HG03354 (cell line): ENCODE results near the gene COMT.

Experiments
- ATAC-seq: cut with Tn5 transposase; IDR thresholded peaks from one replicate; pipeline ENCODE4 v1.9.1; 2021; ENCODE audit warnings: mild to moderate bottlenecking; ENCODE audit not compliant: unreplicated experiment, poor library complexity, severe bottlenecking

The COMT gene

DNA sequence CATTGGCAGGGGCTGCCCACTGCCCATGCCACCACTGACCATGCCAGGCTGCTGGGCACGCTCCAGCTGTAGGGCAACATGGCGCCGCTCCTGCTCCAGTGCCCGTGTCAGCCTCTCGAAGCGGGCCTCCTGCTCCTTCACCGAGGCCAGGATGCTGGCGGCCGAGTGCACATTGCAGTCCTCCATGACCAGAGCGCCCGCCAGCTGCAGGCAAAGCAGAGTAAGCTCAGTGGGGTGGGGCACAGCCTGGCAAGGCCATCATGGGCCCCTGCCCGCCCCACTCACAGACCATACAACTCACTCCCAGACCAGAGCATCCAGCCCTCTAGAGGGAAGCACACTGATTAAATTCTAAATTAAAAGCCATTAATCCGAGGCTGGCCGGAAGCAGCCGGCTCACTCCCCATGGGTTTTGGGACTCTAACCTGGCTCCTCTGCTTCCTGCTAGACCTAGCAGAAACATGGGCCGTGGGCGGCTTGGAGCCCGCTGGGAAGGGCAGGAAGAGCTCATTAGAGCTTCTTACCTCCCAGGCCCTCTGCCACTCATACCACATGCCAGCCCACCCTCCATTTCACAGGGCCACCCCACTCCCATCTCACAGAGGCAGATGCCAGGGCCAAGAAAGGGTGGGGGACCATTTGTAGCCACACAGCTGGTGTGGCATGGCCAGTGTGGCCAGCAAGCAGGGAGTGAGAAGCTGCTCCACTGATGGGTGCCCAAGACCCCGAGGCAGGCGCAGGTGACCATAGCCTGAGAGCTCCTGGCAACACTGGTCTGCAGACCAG lies 49.2 kb downstream of the COMT start:
- no peak for ATAC-seq

DNA sequence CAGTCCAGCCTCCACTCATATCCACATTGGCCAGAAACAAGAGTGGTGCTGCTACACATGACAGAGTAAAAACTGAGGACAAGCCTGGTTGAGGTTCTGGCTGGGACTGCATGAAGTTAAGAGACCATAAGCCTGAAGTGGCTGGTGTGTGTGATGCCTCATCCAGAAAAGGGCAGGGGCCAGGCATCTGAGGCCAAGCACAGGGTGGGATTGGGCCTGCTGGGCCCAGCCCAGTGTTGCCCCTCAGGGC lies 49.7 kb downstream of the COMT start:
- no peak for ATAC-seq

DNA sequence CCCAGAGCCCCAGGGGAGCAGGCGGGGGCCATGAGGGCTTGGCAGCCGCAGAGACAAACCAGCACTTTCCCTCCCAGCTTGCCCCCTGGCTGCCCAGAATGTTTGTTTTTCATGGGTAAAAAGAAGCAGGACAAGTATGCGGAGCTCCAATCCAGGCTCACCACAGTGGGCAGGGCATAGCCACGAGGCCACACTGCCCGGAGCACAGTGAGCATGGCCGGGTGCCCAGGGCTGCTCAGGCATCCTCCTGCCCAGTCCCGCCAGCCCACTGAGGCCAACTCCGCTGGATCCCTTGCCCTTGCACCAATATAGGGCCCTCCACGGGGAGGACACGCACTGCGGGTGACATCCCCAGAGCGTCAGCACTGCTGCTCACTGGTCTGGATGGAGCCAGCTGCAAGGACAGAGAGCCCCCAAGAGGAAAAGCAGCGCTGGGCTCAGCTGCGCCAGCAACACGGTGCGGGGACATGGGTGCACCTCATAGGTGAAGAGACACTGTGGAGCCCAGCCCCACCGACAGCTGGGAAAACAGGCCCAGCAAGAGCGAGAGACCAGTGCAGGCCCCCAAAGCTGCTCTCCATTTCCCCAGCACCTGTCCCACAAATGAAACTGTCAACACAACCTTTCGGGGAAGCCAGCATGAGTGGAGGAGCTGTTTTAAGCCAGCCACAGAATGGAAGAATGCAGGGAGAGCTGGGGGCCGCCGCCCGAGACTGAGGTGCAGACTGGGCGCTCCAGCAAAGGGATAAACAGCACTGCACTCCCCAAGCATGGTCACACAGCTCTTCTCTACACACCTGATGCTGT lies 50.3 kb downstream of the COMT start:
- ATAC-seq = no peak

DNA sequence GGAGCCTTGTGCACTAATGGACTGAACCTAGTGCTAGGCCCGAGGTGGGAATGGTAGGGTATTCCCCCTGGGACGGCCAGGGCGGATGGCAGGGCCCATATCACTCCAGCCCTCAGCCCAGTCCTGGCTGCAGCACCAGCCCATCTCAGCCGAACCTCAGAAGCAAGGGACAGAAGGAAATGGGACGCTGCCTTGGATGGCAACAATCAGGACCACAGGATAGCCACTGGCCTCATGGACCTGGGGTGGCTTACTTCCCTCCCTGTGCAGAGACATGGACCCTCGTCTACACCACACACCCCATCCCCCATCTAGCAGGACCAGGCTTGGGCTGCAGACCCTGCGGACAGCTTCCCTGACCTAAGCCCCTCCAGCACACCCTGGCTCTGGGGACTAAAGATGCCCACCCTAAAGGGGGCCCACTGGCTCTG lies 50.9 kb downstream of the COMT start:
- no peak for ATAC-seq

DNA sequence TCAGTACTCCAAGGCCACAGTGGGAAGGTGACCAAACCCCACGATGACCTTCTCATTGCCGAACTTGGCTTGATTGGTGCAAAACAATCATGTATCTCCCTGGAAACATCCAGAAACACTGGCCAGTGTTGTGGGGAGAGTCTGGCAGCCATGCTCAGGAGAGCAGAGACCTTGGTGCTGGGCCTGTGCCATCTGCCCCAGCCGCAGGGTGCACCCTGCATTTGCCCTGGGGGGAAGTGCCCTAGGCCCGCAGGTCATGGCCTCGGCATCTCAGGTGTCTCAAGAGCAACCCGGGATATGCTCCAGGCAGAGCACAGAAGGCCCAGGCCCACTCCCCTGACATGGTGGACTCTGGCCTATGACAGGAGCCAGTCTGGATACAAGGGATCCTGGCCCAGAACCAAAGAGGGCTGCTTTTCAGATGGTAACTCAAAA lies 51.4 kb downstream of the COMT start:
- no peak for ATAC-seq

DNA sequence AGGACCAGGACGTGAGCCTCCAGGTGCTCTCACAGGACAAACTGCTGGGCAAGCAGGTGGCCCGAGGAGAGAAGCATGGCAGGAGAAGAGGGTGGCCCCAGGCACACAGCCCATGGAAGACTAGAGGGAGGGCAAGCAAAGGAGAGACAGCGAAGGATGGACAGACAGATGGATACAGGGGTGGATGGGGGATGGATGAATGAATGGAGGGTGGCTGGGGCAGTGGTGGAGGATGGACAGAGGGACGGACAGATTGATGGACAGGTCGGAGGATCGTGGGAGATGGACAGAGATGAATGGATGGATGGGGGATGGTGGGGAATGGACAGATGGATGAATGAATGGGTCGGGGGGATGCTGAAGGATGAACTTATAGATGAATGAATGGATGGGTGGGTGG lies 52.4 kb downstream of the COMT start:
- ATAC-seq = no peak

DNA sequence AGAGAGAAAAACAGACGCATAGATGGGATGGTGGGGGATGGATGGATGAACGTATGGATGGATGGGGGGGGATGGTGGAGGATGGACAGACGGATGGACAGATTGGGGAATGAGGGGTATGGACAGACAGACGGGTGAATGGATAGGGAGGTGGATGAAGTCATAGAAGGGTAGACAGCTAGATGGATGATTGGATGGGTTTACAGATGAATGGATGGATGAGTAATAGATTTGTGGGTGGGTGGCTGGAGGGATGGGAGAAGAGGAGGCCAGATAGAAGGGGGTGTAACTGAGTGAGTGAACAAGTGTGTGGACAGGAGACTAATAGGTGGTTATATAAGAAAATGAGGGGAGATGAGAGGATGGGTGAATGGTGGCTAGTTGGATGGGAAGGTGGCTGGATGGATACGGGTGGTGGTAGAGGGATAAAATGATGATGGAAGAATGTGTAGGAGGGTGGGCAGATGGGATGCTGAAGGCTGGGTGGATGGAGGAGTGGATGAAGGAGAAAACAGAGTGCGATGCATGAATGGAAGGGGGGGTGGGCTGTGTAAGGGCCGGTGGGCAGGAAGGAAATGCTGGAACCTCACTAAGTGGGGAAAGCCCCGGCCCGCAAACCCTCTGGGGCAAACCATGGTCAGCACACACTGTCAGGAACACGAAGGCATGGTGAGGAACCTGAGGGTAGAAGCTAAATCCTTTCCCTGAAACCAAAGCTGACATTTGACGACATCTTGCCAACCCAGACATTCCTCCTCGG lies 53.5 kb downstream of the COMT start:
- ATAC-seq = no peak

DNA sequence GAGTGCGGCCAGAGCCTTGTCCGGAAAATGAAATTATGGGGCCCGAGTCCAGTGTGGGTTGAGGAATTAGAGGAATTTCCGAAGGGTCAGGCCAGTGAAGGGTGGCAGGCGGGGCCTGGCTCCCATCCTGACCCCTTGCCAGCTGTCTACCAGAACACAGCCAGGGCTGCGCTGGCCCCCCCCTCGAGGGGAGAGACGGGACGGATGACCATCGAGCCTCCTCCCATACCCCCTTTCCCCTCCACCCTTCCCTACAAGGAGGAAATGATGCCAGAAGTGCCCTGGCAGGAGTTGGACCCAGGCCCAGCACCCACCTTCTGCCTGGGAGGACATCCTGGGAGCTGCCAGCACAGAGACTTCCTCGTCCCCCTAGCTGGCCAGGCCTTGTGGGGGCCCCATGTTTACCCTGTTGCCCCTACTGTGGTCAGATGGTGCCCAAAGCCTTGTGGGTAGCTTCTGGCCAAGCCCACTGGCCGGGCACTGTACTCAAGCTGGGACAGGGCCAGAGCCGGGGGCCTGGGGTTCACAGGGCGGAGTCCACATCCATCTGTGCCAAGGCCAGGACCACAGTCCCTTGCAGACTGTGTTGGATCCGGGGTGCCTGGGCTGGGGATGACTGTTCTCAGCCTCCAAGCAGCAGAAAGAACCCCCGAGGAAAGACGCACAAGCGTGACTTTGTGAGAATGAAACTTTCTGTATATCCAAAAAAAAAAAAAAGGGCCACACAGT lies 54.2 kb downstream of the COMT start:
- ATAC-seq = no peak

DNA sequence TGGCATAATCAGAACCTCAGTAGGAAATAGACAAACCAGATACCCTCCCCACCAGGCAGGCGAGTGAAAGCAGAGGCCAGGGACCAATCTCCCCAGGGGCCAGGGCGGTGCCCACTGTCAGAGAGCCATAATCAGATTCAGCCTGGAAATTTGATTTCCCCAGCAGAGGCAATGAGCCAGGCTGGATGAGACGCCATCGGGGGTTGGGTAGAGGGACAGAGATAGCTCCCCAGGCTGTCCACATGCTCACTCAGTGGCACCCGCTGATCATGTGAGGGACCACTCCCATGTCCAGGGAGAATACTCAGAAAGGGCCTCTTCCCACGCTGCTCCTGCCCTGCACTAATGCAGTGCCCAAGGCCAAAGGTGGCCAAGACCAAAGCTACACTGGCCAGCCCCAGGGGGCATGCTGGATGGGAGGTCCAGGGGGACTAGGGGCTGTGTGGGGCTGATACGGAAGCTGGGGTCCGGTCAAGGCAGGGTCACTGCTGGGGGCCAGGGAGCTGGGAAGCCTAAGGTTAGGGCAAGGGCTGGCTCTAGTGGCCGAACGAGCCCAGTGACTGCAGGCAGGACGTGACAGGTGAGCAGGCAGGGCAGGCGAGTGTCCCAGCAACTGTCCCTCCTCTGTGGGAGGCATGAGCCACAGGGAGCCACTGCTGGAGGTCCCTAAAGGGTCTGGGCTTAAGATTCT lies 55.3 kb downstream of the COMT start:
- no peak for ATAC-seq

DNA sequence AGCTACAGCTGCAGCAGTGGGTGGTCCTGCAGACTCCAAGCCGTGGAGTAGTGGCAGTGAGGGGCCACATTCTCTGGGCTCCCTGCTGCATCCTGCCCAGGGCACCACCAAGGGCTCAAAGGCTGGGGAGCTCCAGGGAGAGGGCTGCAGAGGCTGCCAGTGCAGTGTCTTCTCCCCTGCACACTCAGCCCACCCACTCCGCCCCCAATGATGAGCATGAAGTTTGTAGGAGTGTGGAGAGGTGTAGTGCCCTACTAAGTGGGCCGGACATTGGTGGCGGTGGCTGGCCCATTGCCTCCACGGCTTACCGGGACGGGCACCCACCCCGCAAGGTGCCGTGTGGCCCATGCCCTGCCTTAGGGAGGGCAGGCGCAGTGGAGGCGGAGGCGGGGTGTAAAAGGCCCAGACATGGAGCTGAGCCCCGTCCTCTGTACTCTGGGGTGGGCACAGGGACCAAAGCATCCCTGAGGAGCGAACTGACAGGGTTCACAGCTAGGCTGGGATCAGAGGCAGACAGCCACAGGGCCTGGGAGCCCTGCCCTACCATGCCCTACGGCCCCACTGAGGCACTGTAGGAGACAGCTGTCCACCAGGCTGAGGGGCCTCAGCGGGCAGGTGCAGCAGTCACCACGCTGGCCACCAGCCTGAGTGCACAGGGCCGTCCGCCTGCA lies 56.1 kb downstream of the COMT start:
- no peak for ATAC-seq

DNA sequence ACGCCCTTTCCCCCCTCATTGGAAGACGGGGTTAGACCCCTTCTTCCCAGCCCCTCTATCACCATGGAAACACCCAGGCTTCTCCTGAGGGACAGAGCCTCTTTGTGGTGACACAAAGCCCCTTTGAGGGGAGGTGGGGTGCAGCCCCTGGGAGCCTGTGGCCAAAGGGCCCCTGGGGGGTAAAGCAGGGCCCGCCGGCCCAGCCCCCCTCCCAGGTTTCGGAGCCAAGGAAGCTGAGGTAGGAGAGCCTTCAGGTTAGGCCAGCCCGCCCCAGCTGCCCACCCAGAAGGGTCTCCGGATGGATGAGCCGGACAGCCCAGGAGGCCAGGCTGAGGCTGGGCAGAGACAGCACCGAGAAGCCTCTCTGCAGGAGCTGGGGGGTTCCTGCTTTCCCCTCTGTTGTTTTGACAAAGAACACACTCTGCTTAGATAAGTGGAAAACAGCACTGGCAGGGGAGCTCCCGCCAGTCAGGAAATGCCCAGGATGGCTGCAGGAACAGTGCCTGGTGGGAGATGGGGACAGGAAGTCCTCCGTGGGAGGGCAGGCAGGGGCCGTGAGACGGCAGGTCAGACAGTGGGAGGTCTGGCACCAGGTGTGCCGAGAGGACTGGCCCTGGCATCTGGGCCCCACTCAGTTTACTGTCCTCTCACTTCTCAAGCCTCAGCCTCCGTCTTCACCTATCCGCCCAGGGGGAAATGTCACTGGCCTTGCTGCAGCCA lies 56.8 kb downstream of the COMT start:
- no peak for ATAC-seq

DNA sequence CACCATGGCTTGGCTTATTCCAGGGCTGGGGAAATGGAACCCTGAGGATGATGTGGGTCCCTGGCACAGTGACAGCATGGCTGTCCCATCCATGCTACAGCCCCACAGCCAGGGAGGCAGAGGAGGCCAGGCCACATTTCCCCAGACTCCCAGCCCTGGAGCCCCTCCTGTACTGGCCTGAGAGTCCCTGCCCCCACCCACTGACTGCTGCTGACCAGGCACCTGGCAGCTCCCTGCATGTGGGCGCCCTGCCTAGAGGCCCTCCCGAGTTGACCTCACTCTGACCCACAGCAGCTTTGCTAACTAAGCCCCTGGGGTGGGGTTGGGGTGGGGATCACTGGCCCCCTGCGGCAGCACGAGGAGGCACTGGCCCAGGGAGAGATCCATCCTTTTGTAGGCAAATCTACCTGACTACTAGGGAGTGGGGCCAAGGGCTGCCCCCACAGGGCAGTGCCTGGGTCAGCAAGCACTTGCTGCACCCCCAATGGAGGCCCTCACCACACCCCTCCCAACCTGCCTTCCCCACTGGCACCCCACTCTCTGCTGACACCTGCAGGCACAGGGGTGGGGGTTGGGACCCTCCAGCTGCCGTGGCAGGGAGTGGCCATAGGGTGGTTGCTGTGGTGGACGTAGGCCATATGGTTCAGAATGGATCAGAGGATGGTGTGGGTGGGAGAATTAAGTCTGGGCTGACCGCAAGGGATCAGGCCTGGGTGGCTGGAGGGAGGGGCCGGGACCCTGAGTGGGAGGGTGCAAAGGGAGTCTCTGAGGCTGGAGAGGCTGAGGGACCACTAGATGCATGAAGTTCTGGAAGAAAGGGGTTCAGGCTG lies 57.6 kb downstream of the COMT start:
- no peak for ATAC-seq

DNA sequence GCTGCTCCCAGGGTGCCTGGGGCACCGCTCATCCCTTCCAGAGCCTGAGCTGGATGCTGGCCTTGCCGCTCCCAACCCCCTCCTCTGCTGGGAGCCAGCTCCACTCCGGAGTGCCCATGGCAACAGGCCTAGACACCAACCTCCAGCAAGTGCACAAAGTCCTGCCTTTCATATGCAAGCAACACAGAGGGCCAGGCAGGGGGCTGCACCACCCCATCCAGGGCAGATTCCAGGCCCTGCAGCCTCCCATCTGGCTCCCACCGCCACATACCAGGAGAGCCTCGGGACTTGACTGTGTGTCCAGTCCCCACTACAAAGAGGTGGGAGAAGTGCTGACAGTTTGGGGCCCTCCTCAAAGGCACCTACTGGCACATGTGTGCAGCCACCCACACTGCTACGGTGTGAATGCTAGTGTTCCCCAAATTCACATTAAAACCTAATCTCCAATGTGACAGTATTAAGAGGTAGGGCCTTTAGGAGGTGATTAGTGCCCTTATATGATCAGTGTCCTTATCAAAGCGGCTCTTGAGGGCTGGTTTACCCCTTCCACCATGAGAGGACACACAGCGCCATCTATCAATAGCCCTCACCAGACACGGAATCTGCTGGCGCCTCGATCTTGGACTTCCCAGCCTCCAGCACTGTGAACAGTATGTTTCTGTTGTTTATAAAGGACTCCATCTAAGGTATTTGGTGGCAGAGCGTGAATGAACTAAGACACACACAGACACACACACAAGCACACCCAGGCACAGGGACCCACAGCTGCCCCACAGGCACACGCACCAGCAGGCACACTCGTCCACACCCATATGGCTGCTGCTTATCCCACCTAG lies 58.9 kb downstream of the COMT start:
- ATAC-seq = no peak

DNA sequence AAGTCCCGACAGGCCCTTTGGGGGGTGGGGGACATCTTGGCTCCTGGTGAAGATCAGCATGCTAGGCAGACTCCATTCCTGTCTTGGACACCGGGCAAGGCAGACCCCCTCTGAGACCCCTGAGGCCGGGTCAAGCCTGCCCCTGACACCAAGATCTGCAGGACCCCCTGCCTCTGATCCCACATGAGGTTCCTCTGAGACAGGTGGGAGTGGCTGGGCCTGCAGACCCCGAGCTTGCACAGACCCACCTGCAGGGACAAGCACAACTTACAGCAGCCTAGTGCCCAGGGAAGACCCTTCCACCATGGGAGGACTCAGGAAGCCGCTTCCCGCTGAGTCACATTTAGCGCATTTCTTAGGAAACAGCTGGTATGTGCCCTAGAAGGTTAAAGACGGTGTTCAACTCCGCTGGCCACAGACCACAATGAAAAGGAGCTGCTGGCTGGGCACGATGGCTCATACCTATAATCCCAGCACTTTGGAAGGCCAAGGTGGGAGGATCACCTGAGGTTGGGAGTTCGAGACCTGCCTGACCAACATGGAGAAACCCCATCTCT lies 59.6 kb downstream of the COMT start:
- ATAC-seq = no peak

DNA sequence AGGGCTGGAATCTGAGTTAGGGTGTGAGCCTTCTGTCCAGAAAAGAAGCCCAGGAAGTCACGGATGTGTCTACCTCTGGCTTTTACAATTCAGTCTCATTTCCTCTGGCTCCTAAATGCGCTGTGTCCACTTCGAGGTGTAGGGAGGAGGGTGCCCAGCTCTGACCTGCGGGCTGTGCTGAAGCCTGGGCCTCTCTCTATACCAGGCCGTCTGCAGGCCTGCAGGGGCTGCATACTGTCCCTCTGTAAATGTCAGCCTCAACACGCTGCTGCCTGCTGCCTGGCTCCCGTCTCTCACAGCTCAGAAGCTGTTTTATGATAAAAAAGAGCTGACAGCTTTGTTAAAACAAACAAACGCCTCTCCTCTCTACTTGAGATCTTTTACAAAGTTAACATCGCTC lies 60.6 kb downstream of the COMT start:
- no peak for ATAC-seq

DNA sequence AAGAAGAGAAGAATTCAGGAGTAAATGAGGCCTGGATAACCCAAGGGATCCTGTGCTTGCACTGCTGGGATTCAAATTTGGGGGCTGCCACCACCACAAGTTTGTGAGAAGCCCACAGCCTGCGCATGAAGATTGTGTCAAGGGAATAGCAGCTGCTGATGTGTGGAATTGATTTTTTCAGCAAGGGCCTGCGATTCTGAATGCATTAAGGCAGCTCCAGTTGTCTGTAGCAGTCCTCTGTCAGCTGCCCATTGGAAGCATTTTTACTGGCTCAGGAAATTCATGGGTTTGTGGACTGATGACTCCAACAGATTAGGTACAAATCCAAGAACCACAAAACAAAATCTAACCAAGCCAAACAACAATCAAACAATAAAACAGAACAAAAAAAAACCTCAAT lies 61.1 kb downstream of the COMT start:
- ATAC-seq = no peak
